ENCODE results near the gene TTC7B. TPM values are rescaled to one million over a fixed set of nuclear protein-coding genes. Genes with fewer than 3 reads are reported as not detected.

TTC7B gene
- total RNA-seq, 1 experiment from 2014 or later, result 40.9 TPM

- no TSS peak for BruUV-seq (replicated peaks)
- CTCF ChIA-PET, result no interaction called here
- POLR2A ChIA-PET, result no interaction called here
- in situ Hi-C loops (cut with HindIII; ENCODE audit: low pct_unique_long_range_greater_than_20kb, low sequenced_read_pairs) (no loop called here), intact Hi-C loops (cut with micrococcal nuclease; ENCODE audit: unreplicated experiment) (no loop called here)
- Histone ChIP-seq H3K9me3 (ENCODE audit: control insufficient read depth, insufficient read depth, low read depth, low read length) (no peaks in the 10 kb centered on the region), H3K36me3 (ENCODE audit: control insufficient read depth, insufficient read depth, low read length) (no peaks in the 10 kb centered on the region), H3K27ac (ENCODE audit: low read length) (no peak overlapping the region), H3K4me3 (ENCODE audit: low read depth in 2 of 2, low read length in 2 of 2) (no peak overlapping the region), H3K27me3 (ENCODE audit: control insufficient read depth, insufficient read depth, low read length) (no peaks in the 10 kb centered on the region), H3K4me1 (ENCODE audit: control insufficient read depth, insufficient read depth, low read length) (no peaks in the 10 kb centered on the region)
- no peak for TF ChIP-seq TCF7L2 (IDR thresholded peaks at IDR 0.05; ENCODE audit: low read depth, low read length)
- no peak for TF ChIP-seq CTCF (IDR thresholded peaks at IDR 0.05)
- no peak for TF ChIP-seq POLR2AphosphoS5 (IDR thresholded peaks at IDR 0.05; ENCODE audit: low read depth, low read length)
- no peak for TF ChIP-seq REST (IDR thresholded peaks at IDR 0.05; ENCODE audit: insufficient read depth in 1 of 2, low read depth in 2 of 2, low read length in 1 of 2)
- no peak for TF ChIP-seq SIN3A (IDR thresholded peaks at IDR 0.05; ENCODE audit: borderline replicate concordance, insufficient read depth, low read depth, low read length)
- ATAC-seq (no peak), DNase-seq (ENCODE audit: low read depth, low spot score) (no peak)
Observed at GRCh38 chr14:90645842-90646443, 170.3 kb downstream of the TTC7B start.

- POLR2A ChIA-PET, result no interaction called here
- in situ Hi-C loops (cut with HindIII; ENCODE audit: low pct_unique_long_range_greater_than_20kb, low sequenced_read_pairs) (no loop called here), intact Hi-C loops (cut with micrococcal nuclease; ENCODE audit: unreplicated experiment) (no loop called here)
- no peak overlapping the region for H3K27ac ChIP-seq (ENCODE audit: low read length)
- DNase-seq (ENCODE audit: low read depth, low spot score), result no peak
- no peaks in the 10 kb centered on the region for H3K27me3 ChIP-seq (ENCODE audit: control insufficient read depth, insufficient read depth, low read length)
- H3K36me3 ChIP-seq (ENCODE audit: control insufficient read depth, insufficient read depth, low read length), result no peaks in the 10 kb centered on the region
- H3K9me3 ChIP-seq (ENCODE audit: control insufficient read depth, insufficient read depth, low read depth, low read length), result no peaks in the 10 kb centered on the region
- CTCF ChIA-PET, result no interaction called here
- no peak overlapping the region for H3K4me3 ChIP-seq (ENCODE audit: low read depth in 2 of 2, low read length in 2 of 2)
- no TSS peak for BruUV-seq (replicated peaks)
- TF ChIP-seq SIN3A (IDR thresholded peaks at IDR 0.05; ENCODE audit: borderline replicate concordance, insufficient read depth, low read depth, low read length) (no peak), TCF7L2 (IDR thresholded peaks at IDR 0.05; ENCODE audit: low read depth, low read length) (no peak), CTCF (IDR thresholded peaks at IDR 0.05) (no peak), POLR2AphosphoS5 (IDR thresholded peaks at IDR 0.05; ENCODE audit: low read depth, low read length) (no peak), REST (IDR thresholded peaks at IDR 0.05; ENCODE audit: insufficient read depth in 1 of 2, low read depth in 2 of 2, low read length in 1 of 2) (no peak)
- ATAC-seq, result no peak
- no peaks in the 10 kb centered on the region for H3K4me1 ChIP-seq (ENCODE audit: control insufficient read depth, insufficient read depth, low read length)
Observed at GRCh38 chr14:90644882-90645281, 171.3 kb downstream of the TTC7B start.
